Esophagus mucosa (tissue), 1 donor: ENCODE results near the gene TSPAN4. TPM values are rescaled to one million over a fixed set of nuclear protein-coding genes. Genes with fewer than 3 reads are reported as not detected.

ENCODE experiments used
- ATAC-seq: fragments of 200-7000 bp; cut with Tn5 transposase; one replicate; pipeline ENCODE4 v1.9.1; 2020
- total RNA-seq: library from RNA; stranded (reverse); gene quantifications from one replicate; pipeline ENCODE4 v1.2.4, GENCODE V29; 2023
- donor health status: DM: yes; HTN: yes; CAD: no.

Gene TSPAN4
- total RNA-seq, 1 donor from 2014 or later = 8.4 TPM

- no peak for ATAC-seq
Observed at GRCh38 chr11:913043-913442, 70.4 kb downstream of the TSPAN4 start.

- no peak for ATAC-seq
Observed at GRCh38 chr11:914204-914603, 71.6 kb downstream of the TSPAN4 start.

- ATAC-seq = no peak
Observed at GRCh38 chr11:914747-915501, 72.3 kb downstream of the TSPAN4 start.

Other genes with a start within 250 kb of the TSPAN4 start
- gene IRF7, start 226.9 kb upstream of the TSPAN4 start, total RNA-seq = 19.5 TPM
- gene CDHR5, start 217.9 kb upstream of the TSPAN4 start, total RNA-seq = not detected
- gene SCT, start 215.7 kb upstream of the TSPAN4 start, total RNA-seq = not detected
- gene DRD4, start 205.6 kb upstream of the TSPAN4 start, total RNA-seq = 0.16 TPM
- 23.8 TPM for gene DEAF1, start 147.6 kb upstream of the TSPAN4 start, total RNA-seq
- 15.7 TPM for gene TMEM80, start 147.0 kb upstream of the TSPAN4 start, total RNA-seq
- 259 TPM for gene EPS8L2, start 136.6 kb upstream of the TSPAN4 start, total RNA-seq
- 263 TPM for gene TALDO1, start 95.4 kb upstream of the TSPAN4 start, total RNA-seq
- gene GATD1, start 65.4 kb upstream of the TSPAN4 start, total RNA-seq = 38.4 TPM
- not detected for gene CEND1, start 52.8 kb upstream of the TSPAN4 start, total RNA-seq
- gene SLC25A22, start 44.6 kb upstream of the TSPAN4 start, total RNA-seq = 11.0 TPM
- gene PIDD1, start 37.6 kb upstream of the TSPAN4 start, total RNA-seq = 7.6 TPM
- 2,043 TPM for gene RPLP2, start 32.9 kb upstream of the TSPAN4 start, total RNA-seq
- gene PNPLA2, start 23.9 kb upstream of the TSPAN4 start, total RNA-seq = 24.5 TPM
- gene CRACR2B, start 14.9 kb upstream of the TSPAN4 start, total RNA-seq = 3.3 TPM
- gene CD151, start 9.9 kb upstream of the TSPAN4 start, total RNA-seq = 109 TPM
- 177 TPM for gene POLR2L, start 323 bp upstream of the TSPAN4 start, total RNA-seq
- 56.6 TPM for gene CHID1, start 68.0 kb downstream of the TSPAN4 start, total RNA-seq
- gene AP2A2, start 83.0 kb downstream of the TSPAN4 start, total RNA-seq = 34.9 TPM
- gene MUC6, start 193.9 kb downstream of the TSPAN4 start, total RNA-seq = not detected
- gene MUC2, start 232.0 kb downstream of the TSPAN4 start, total RNA-seq = 0.08 TPM